Choroid plexus epithelial cell (primary cell): ENCODE results near the gene MAGIX.
A peak's percentile ranks its signal among the peaks of the same experiment; 100 is the strongest.

Source experiments
- DNase-seq: peaks from one replicate; pipeline ENCODE4 v3.0.0-alpha.2; 2010; ENCODE audit warnings: low read depth
- H3K4me3 ChIP-seq: 2 replicates; pipeline ENCODE4 v1.5.1; 2011; ENCODE audit warnings: low read depth, mild to moderate bottlenecking, control low read depth, low read length, moderate library complexity
- TF ChIP-seq, protein P1 (sequence below): conservative IDR thresholded peaks from 2 replicates; pipeline ENCODE4 v1.5.1; 2011; ENCODE audit warnings: low read depth, mild to moderate bottlenecking, control low read depth, inconsistent platforms, low read length, moderate library complexity

MAGIX gene

GRCh38 chrX:49193542-49193964, 31.0 kb downstream of the MAGIX start:
- no peak for DNase-seq
- TF ChIP-seq, protein P1, sequence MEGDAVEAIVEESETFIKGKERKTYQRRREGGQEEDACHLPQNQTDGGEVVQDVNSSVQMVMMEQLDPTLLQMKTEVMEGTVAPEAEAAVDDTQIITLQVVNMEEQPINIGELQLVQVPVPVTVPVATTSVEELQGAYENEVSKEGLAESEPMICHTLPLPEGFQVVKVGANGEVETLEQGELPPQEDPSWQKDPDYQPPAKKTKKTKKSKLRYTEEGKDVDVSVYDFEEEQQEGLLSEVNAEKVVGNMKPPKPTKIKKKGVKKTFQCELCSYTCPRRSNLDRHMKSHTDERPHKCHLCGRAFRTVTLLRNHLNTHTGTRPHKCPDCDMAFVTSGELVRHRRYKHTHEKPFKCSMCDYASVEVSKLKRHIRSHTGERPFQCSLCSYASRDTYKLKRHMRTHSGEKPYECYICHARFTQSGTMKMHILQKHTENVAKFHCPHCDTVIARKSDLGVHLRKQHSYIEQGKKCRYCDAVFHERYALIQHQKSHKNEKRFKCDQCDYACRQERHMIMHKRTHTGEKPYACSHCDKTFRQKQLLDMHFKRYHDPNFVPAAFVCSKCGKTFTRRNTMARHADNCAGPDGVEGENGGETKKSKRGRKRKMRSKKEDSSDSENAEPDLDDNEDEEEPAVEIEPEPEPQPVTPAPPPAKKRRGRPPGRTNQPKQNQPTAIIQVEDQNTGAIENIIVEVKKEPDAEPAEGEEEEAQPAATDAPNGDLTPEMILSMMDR: no peak
- no peak overlapping the region for H3K4me3 ChIP-seq

GRCh38 chrX:49197543-49198087, 35.1 kb downstream of the MAGIX start:
- no peak overlapping the region for H3K4me3 ChIP-seq
- TF ChIP-seq, protein P1: no peak
- DNase-seq: no peak

DNA sequence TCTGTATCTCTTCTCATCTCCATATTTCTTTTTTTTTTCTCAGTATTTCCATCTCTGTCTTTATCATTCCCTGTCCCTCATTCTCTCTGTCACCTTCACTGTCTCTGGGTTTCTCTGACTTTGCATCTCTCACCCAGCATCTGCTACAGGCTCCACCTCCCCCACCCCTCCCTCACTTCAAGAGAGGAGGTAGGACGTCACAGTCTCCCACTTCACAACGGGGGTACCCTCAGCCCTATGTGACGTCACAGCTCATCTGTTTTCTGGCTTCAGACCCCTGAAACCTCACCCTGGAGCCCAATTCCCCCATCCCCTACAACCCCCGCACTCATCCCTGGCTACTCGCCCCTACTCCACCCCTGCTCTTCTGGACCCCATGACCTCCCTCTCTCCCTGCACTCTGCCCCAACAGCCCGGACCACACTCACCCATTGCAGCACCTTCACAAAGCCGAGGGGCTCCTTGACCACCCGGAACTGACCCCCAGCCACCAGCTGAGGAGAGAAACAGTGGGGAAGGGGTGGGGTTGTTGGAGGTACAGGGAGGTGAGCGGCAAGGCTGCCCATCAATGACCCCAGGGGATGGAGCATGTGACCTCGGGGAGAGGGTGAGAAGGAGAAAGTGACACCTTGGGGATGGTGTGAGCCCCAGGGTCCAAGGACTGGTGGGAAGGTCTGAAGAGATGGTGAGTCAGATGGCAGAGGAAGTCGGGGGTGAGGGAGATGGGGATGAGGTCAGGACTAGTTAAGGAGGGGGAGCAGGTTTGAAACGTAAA, 36.2 kb downstream of the MAGIX start:
- TF ChIP-seq, protein P1: no peak
- no peak overlapping the region for H3K4me3 ChIP-seq
- DNase-seq: no peak

DNA sequence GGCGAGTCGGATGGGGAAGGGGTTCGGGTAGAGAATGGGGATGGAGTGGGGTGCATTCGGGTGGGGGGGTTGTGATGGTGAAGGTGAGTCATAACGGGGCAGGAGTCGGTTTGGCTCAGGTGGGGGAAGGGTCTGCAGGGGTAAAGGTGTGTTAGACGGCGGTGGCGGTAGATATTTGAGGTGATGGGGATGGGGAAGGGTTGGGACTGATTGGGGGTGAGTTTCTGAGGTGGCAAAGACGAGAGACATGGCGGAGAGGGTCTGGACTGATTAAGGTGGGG, 36.7 kb downstream of the MAGIX start:
- no peak overlapping the region for H3K4me3 ChIP-seq
- TF ChIP-seq, protein P1: no peak
- DNase-seq: no peak

DNA sequence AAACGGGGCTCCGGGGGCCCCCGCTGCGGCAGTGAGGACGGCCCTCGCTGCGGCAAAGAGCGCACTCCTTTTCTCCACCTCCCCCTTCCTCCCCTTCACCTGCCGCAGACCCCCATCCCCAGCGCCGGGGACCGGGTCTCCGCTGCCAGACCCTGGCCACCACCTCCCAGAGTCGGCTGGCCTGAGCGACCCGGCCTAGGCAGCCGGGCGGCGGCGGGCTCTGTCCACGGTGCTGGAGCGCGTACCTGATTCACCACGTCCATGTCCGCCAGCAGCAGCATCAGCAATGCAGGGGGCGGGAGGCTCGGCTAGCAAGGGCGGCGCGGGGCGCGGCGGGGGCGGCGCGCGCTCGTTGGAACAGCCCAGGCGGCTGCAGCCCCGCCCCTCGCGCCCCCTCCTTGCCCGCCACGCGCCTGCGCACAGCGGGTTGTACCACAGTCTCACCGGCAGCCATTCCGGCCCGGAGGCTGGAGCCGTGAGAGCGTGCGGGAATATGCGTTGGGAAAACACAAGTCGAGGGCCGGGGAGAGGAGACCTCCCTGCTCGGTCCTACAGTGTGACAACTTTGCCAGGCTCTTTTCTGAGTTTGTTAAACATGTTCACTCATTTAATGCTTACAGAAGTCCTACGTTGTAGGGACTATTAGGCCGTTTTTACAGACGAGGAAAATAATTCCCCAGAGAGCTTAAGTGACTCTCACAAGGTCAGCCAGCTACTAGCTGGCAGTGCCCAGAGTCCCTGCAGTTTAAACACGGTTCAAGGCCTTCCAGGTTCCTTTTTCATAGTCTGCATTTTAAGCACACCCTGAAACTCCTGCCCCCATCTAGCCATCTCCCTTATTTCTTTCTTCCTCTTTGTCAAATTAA, 37.6 kb downstream of the MAGIX start, which contains the start of gene SYP:
SYP (minus strand) TSS at position 288 of the 866 bp plus-strand sequence; CDS start at position 281, 7 bp downstream.
- peak; percentile 90 for DNase-seq
- TF ChIP-seq, protein P1: no peak
- peak within 1 kb of the TSS; percentile 40 for H3K4me3 ChIP-seq

- TF ChIP-seq, protein P1: no peak
- no peak overlapping the region for H3K4me3 ChIP-seq
These were observed 39.5 kb downstream of the MAGIX start for GRCh38 chrX:49202022-49202421.

More at GRCh38 chrX:49202022-49202421, 39.5 kb downstream of the MAGIX start:
- no peak for DNase-seq
